Fibroblast of the conjunctiva (primary cell): ENCODE measurements around the gene WASL.
"Not testable (repeated sequence)": the region's sequence is repeated elsewhere in the genome, so short reads cannot be mapped to it uniquely, and the experiment has no call there.

Experiments
- DNase-seq: peaks from one replicate; pipeline ENCODE4 v3.0.0-alpha.2; 2010; ENCODE audit warnings: low read depth

The WASL gene

GRCh38 chr7:123732413-123733091 lies 16.3 kb downstream of the WASL start:
- DNase-seq, result no peak

- no peak for DNase-seq
Observed at GRCh38 chr7:123729218-123729578, 19.6 kb downstream of the WASL start.

- DNase-seq, result peak; percentile 70
Observed at GRCh38 chr7:123727071-123727837, 21.5 kb downstream of the WASL start.

GRCh38 chr7:123725586-123726171 lies 23.1 kb downstream of the WASL start:
- no peak for DNase-seq

- DNase-seq, result no peak
Observed at GRCh38 chr7:123724817-123725253, 24.0 kb downstream of the WASL start.

GRCh38 chr7:123723913-123724312 lies 24.9 kb downstream of the WASL start:
- no peak for DNase-seq

GRCh38 chr7:123720527-123720926 lies 28.3 kb downstream of the WASL start:
- not testable (repeated sequence) for DNase-seq

GRCh38 chr7:123719197-123719721 lies 29.5 kb downstream of the WASL start:
- DNase-seq, result no peak

GRCh38 chr7:123718773-123719172 lies 30.0 kb downstream of the WASL start:
- no peak for DNase-seq

GRCh38 chr7:123717689-123718088 lies 31.1 kb downstream of the WASL start:
- DNase-seq, result no peak

- DNase-seq, result no peak
Observed at GRCh38 chr7:123716877-123717276, 31.9 kb downstream of the WASL start.

- DNase-seq, result no peak
Observed at GRCh38 chr7:123715799-123716198, 33.0 kb downstream of the WASL start.

GRCh38 chr7:123715198-123715597 lies 33.6 kb downstream of the WASL start:
- no peak for DNase-seq

GRCh38 chr7:123714296-123715080 lies 34.3 kb downstream of the WASL start:
- no peak for DNase-seq

- no peak for DNase-seq
Observed at GRCh38 chr7:123712619-123713018, 36.2 kb downstream of the WASL start.

GRCh38 chr7:123711832-123712293 lies 36.9 kb downstream of the WASL start:
- no peak for DNase-seq

- no peak for DNase-seq
Observed at GRCh38 chr7:123710683-123711082, 38.1 kb downstream of the WASL start.

GRCh38 chr7:123709525-123709924 lies 39.3 kb downstream of the WASL start:
- no peak for DNase-seq

GRCh38 chr7:123705211-123705901 lies 43.4 kb downstream of the WASL start:
- no peak for DNase-seq

- DNase-seq, result no peak
Observed at GRCh38 chr7:123695944-123696677, 52.7 kb downstream of the WASL start.

GRCh38 chr7:123692471-123692877 lies 56.3 kb downstream of the WASL start:
- DNase-seq, result no peak
